ENCODE data around the gene NLGN1. TPM values are rescaled to one million over a fixed set of nuclear protein-coding genes. Genes with fewer than 3 reads are reported as not detected.

The NLGN1 gene
- total and polyA plus RNA-seq, 7 experiments from 2014 or later = not detected

- CTCF ChIA-PET = no interaction called here
These were observed 845.6 kb downstream of the NLGN1 start for GRCh38 chr3:174243171-174243570.

DNA sequence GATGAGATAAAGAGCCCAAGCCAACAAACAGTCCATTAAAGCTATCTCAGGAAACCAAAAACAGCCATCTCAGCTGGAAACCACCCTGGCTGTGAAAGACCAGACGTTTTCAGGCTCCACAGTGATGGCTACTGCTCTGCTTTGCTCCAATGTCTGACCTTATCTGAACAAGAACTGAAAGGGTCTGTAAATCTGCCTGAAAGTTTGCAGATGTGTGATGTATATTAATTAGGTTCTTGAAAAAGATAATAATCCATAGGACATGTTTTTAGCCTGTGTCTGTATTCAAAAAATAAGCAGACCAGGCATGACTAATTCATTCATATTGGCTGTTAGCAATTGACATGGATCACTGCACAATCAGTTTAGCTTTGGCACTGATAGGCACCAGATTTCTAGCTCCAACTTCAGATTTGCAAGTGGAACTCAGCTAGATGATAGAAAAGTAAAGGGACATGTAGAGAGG lies 850.2 kb downstream of the NLGN1 start:
- no peaks in the 10 kb centered on the region for H3K9me3 ChIP-seq (ENCODE audit: control insufficient read depth in 2 of 3, low read length in 3 of 3)
- Mint-ChIP-seq H3K4me3 (no peak overlapping the region), H3K36me3 (no peaks in the 10 kb centered on the region), H3K4me1 (no peaks in the 10 kb centered on the region), H3K9me3 (peaks cover 0 to 2% (median 0%) of the 10 kb centered on the region in 11 donors), H3K27me3 (no peaks in the 10 kb centered on the region), H3K27ac (no peak overlapping the region)
- no peaks in the 10 kb centered on the region for H3K27me3 ChIP-seq (ENCODE audit: control insufficient read depth in 2 of 2, insufficient read depth in 2 of 2, low read length in 2 of 2)
- DNase-seq (no peak), ATAC-seq (no peak)
- no peak overlapping the region for H3K27ac ChIP-seq (ENCODE audit: low read depth, low read length)
- intact Hi-C loops (cut with micrococcal nuclease) = no loop called here
- CTCF ChIA-PET = no interaction called here
- H3K36me3 ChIP-seq (ENCODE audit: control insufficient read depth in 2 of 3, insufficient read depth in 3 of 3, low read length in 3 of 3) = no peaks in the 10 kb centered on the region
- H3K4me3 ChIP-seq (ENCODE audit: low read length) = no peak overlapping the region
- no peaks in the 10 kb centered on the region for H3K4me1 ChIP-seq (ENCODE audit: control insufficient read depth in 2 of 2, insufficient read depth in 2 of 2, low read length in 2 of 2)
- POLR2A ChIA-PET = no interaction called here

More at GRCh38 chr3:174243171-174243570, 845.6 kb downstream of the NLGN1 start:
- H3K27ac Mint-ChIP-seq = no peak overlapping the region
- Histone ChIP-seq H3K27ac (ENCODE audit: low read depth, low read length) (no peak overlapping the region), H3K4me1 (ENCODE audit: control insufficient read depth in 2 of 2, insufficient read depth in 2 of 2, low read length in 2 of 2) (no peaks in the 10 kb centered on the region), H3K27me3 (ENCODE audit: control insufficient read depth in 2 of 2, insufficient read depth in 2 of 2, low read length in 2 of 2) (no peaks in the 10 kb centered on the region), H3K9me3 (ENCODE audit: control insufficient read depth in 2 of 3, low read length in 3 of 3) (no peaks in the 10 kb centered on the region), H3K36me3 (ENCODE audit: control insufficient read depth in 2 of 3, insufficient read depth in 3 of 3, low read length in 3 of 3) (no peaks in the 10 kb centered on the region), H3K4me3 (ENCODE audit: low read length) (no peak overlapping the region)
- intact Hi-C loops (cut with micrococcal nuclease) = no loop called here
- H3K27me3 Mint-ChIP-seq = no peaks in the 10 kb centered on the region
- no peaks in the 10 kb centered on the region for H3K4me1 Mint-ChIP-seq
- no peak overlapping the region for H3K4me3 Mint-ChIP-seq
- POLR2A ChIA-PET = interaction anchor here (0.6 kb wide), 1 partner anchor 36 kb away, joined by 3 read pairs; no protein-coding TSS in a partner anchor
- DNase-seq (no peak), ATAC-seq (no peak)
- H3K9me3 Mint-ChIP-seq = peaks cover 0 to 2% (median 0%) of the 10 kb centered on the region in 11 donors
- H3K36me3 Mint-ChIP-seq = no peaks in the 10 kb centered on the region

- H3K27ac Mint-ChIP-seq = no peak overlapping the region
- no peaks in the 10 kb centered on the region for H3K4me1 Mint-ChIP-seq
- Histone ChIP-seq H3K4me3 (ENCODE audit: low read length) (no peak overlapping the region), H3K9me3 (ENCODE audit: control insufficient read depth in 2 of 3, low read length in 3 of 3) (no peaks in the 10 kb centered on the region), H3K27me3 (ENCODE audit: control insufficient read depth in 2 of 2, insufficient read depth in 2 of 2, low read length in 2 of 2) (no peaks in the 10 kb centered on the region), H3K4me1 (ENCODE audit: control insufficient read depth in 2 of 2, insufficient read depth in 2 of 2, low read length in 2 of 2) (no peaks in the 10 kb centered on the region), H3K36me3 (ENCODE audit: control insufficient read depth in 2 of 3, insufficient read depth in 3 of 3, low read length in 3 of 3) (no peaks in the 10 kb centered on the region), H3K27ac (ENCODE audit: low read depth, low read length) (no peak overlapping the region)
- CTCF ChIA-PET = no interaction called here
- POLR2A ChIA-PET = no interaction called here
- no peak overlapping the region for H3K4me3 Mint-ChIP-seq
- no peaks in the 10 kb centered on the region for H3K27me3 Mint-ChIP-seq
- peaks cover 0 to 3% (median 0%) of the 10 kb centered on the region in 11 donors for H3K9me3 Mint-ChIP-seq
- no peak for ATAC-seq
- intact Hi-C loops (cut with micrococcal nuclease) = no loop called here
- H3K36me3 Mint-ChIP-seq = no peaks in the 10 kb centered on the region
- DNase-seq = no peak
These were observed 854.1 kb downstream of the NLGN1 start for GRCh38 chr3:174251681-174252080.

DNA sequence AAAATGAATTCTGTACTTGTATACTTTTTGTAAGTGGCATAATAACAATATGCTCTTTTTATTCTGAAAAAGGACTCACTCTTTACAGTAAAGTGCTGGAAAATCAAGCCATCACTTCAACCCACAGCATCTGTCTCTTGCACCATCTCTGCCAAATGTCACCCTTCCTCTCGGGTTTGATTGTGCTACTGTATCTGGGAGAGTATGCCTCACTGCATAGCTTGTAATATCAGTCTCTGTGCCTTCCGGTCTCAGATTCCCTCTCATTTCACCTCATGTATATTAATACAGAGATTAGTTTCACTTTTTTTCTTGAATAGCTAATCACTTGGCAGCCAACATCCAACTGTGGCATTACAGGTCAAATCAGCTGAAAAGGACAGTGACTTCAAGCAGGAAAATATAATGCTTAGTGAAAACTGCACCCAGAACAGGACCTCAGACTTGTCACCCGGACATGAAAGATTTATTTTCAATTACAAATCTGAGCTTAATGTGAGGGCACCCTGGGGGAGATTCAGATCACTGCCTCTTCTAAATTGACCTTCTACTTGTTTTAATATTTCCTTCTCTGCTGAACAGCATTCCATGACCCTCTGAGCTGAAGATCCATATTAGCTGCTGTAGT lies 855.8 kb downstream of the NLGN1 start:
- Histone ChIP-seq H3K9me3 (ENCODE audit: control insufficient read depth in 2 of 3, low read length in 3 of 3) (no peaks in the 10 kb centered on the region), H3K27me3 (ENCODE audit: control insufficient read depth in 2 of 2, insufficient read depth in 2 of 2, low read length in 2 of 2) (no peaks in the 10 kb centered on the region), H3K27ac (ENCODE audit: low read depth, low read length) (no peak overlapping the region), H3K4me1 (ENCODE audit: control insufficient read depth in 2 of 2, insufficient read depth in 2 of 2, low read length in 2 of 2) (no peaks in the 10 kb centered on the region), H3K36me3 (ENCODE audit: control insufficient read depth in 2 of 3, insufficient read depth in 3 of 3, low read length in 3 of 3) (no peaks in the 10 kb centered on the region), H3K4me3 (ENCODE audit: low read length) (no peak overlapping the region)
- Mint-ChIP-seq H3K27me3 (no peaks in the 10 kb centered on the region), H3K4me3 (no peak overlapping the region), H3K27ac (no peak overlapping the region), H3K4me1 (no peaks in the 10 kb centered on the region), H3K9me3 (peaks cover 0 to 10% (median 0%) of the 10 kb centered on the region in 11 donors), H3K36me3 (no peaks in the 10 kb centered on the region)
- ATAC-seq = no peak
- DNase-seq = no peak
- ChIA-PET POLR2A (no interaction called here), CTCF (no interaction called here)
- intact Hi-C loops (cut with micrococcal nuclease) = no loop called here

- no peak for DNase-seq
- Histone ChIP-seq H3K4me1 (ENCODE audit: control insufficient read depth in 2 of 2, insufficient read depth in 2 of 2, low read length in 2 of 2) (no peaks in the 10 kb centered on the region), H3K36me3 (ENCODE audit: control insufficient read depth in 2 of 3, insufficient read depth in 3 of 3, low read length in 3 of 3) (no peaks in the 10 kb centered on the region), H3K27me3 (ENCODE audit: control insufficient read depth in 2 of 2, insufficient read depth in 2 of 2, low read length in 2 of 2) (no peaks in the 10 kb centered on the region), H3K4me3 (ENCODE audit: low read length) (no peak overlapping the region), H3K9me3 (ENCODE audit: control insufficient read depth in 2 of 3, low read length in 3 of 3) (no peaks in the 10 kb centered on the region), H3K27ac (ENCODE audit: low read depth, low read length) (no peak overlapping the region)
- no peak overlapping the region for H3K4me3 Mint-ChIP-seq
- no peaks in the 10 kb centered on the region for H3K36me3 Mint-ChIP-seq
- intact Hi-C loops (cut with micrococcal nuclease) = no loop called here
- no peak overlapping the region for H3K27ac Mint-ChIP-seq
- no peaks in the 10 kb centered on the region for H3K4me1 Mint-ChIP-seq
- ATAC-seq = no peak
- no peaks in the 10 kb centered on the region for H3K27me3 Mint-ChIP-seq
- ChIA-PET CTCF (interaction anchor here (0.6 kb wide), 1 partner anchor 1907 kb away, joined by 7 read pairs; no protein-coding TSS in a partner anchor), POLR2A (no interaction called here)
- peaks cover 0 to 10% (median 0%) of the 10 kb centered on the region in 11 donors for H3K9me3 Mint-ChIP-seq
These were observed 856.4 kb downstream of the NLGN1 start for GRCh38 chr3:174253940-174254339.

DNA sequence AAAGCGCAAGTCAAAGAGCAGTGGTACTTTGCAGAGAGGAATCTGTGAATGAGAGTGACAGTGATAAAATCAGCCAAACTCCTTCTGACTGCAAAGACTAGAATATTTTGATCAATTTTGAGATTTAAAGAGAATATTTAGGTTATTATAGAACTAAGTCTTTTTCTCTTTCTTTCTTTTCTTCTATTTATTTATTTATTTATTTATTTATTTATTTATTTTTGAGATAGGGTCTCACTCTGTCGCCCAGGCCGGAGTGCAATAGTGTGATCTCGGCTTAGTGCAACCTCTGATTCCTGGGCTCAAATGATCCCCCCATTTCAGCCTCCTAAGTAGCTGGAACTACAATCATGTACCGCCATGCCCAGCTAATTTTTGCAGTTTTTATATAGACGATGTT lies 857.9 kb downstream of the NLGN1 start:
- Histone ChIP-seq H3K27me3 (ENCODE audit: control insufficient read depth in 2 of 2, insufficient read depth in 2 of 2, low read length in 2 of 2) (no peaks in the 10 kb centered on the region), H3K27ac (ENCODE audit: low read depth, low read length) (no peak overlapping the region), H3K36me3 (ENCODE audit: control insufficient read depth in 2 of 3, insufficient read depth in 3 of 3, low read length in 3 of 3) (no peaks in the 10 kb centered on the region), H3K4me1 (ENCODE audit: control insufficient read depth in 2 of 2, insufficient read depth in 2 of 2, low read length in 2 of 2) (no peaks in the 10 kb centered on the region), H3K9me3 (ENCODE audit: control insufficient read depth in 2 of 3, low read length in 3 of 3) (no peaks in the 10 kb centered on the region), H3K4me3 (ENCODE audit: low read length) (no peak overlapping the region)
- no peaks in the 10 kb centered on the region for H3K27me3 Mint-ChIP-seq
- H3K4me1 Mint-ChIP-seq = no peaks in the 10 kb centered on the region
- H3K9me3 Mint-ChIP-seq = peaks cover 0 to 10% (median 1%) of the 10 kb centered on the region in 11 donors
- H3K4me3 Mint-ChIP-seq = no peak overlapping the region
- CTCF ChIA-PET = no interaction called here
- no peaks in the 10 kb centered on the region for H3K36me3 Mint-ChIP-seq
- intact Hi-C loops (cut with micrococcal nuclease) = no loop called here
- DNase-seq = no peak
- POLR2A ChIA-PET = no interaction called here
- H3K27ac Mint-ChIP-seq = no peak overlapping the region
- no peak for ATAC-seq

DNA sequence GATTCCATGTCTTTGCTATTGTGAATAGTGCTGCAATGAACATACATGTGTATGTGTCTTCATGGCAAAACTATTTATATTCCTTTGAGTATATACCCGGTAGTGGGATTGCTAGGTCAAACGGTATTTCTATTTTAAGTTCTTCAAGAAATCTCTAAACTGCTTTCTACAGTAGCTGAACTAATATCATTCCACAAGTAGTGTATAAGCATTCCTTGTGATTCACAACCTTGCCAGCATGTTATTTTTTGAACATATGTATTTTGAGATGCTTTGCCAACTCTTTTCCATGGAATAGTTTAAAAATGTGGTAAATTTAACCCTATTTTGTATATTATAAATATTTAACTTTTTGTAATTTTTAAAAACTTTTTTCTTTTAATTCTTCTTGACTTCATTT lies 868.9 kb downstream of the NLGN1 start:
- Histone ChIP-seq H3K4me3 (ENCODE audit: low read length) (no peak overlapping the region), H3K27ac (ENCODE audit: low read depth, low read length) (no peak overlapping the region), H3K27me3 (ENCODE audit: control insufficient read depth in 2 of 2, insufficient read depth in 2 of 2, low read length in 2 of 2) (no peaks in the 10 kb centered on the region), H3K9me3 (ENCODE audit: control insufficient read depth in 2 of 3, low read length in 3 of 3) (no peaks in the 10 kb centered on the region), H3K36me3 (ENCODE audit: control insufficient read depth in 2 of 3, insufficient read depth in 3 of 3, low read length in 3 of 3) (no peaks in the 10 kb centered on the region), H3K4me1 (ENCODE audit: control insufficient read depth in 2 of 2, insufficient read depth in 2 of 2, low read length in 2 of 2) (no peaks in the 10 kb centered on the region)
- DNase-seq (no peak), ATAC-seq (no peak)
- ChIA-PET CTCF (no interaction called here), POLR2A (no interaction called here)
- Mint-ChIP-seq H3K36me3 (no peaks in the 10 kb centered on the region), H3K4me3 (no peak overlapping the region), H3K27me3 (no peaks in the 10 kb centered on the region), H3K27ac (no peak overlapping the region), H3K4me1 (no peaks in the 10 kb centered on the region), H3K9me3 (peaks cover 0 to 5% (median 0%) of the 10 kb centered on the region in 11 donors)
- intact Hi-C loops (cut with micrococcal nuclease) = no loop called here
